ENCODE results near the gene LTBP3. TPM values are rescaled to one million over a fixed set of nuclear protein-coding genes. Genes with fewer than 3 reads are reported as not detected.

Gene LTBP3
- total and polyA plus RNA-seq, 8 donors: 70.8 to 322 (median 239) TPM

DNA sequence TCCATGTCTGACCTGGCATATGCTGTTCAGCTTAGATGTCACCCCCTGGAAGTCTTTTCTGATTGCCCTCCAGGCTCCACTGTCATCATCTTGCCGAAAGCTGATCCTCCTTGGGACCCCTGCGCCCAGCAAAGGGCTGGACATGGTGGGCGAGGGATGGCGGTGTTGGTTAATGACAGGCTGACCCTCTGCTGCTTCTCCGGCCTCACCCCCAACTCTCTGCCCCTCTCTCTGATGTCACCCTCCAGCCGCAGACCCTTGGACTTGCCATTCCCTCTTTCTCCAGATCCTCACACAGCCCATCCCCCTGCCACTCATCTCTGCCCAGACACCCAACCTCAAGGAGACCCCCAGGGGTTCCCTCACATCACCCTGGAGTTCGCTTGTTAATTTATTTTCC lies 20.0 kb upstream of the LTBP3 start:
- no peaks in the 10 kb centered on the region for H3K9me3 ChIP-seq
- intact Hi-C loops (cut with DNase I): no loop called here
- peak overlapping the region in 1 of 2 donors; percentile 91 for H3K4me3 ChIP-seq
- no peak for ATAC-seq
- peaks cover 29 to 62% of the 10 kb centered on the region in 2 donors for H3K4me1 ChIP-seq
- H3K27ac ChIP-seq: peak overlapping the region in 1 of 2 donors; percentile 99
- no peak for DNase-seq
- peaks cover 0 to 60% of the 10 kb centered on the region in 2 donors for H3K36me3 ChIP-seq
- TF ChIP-seq, protein P1, sequence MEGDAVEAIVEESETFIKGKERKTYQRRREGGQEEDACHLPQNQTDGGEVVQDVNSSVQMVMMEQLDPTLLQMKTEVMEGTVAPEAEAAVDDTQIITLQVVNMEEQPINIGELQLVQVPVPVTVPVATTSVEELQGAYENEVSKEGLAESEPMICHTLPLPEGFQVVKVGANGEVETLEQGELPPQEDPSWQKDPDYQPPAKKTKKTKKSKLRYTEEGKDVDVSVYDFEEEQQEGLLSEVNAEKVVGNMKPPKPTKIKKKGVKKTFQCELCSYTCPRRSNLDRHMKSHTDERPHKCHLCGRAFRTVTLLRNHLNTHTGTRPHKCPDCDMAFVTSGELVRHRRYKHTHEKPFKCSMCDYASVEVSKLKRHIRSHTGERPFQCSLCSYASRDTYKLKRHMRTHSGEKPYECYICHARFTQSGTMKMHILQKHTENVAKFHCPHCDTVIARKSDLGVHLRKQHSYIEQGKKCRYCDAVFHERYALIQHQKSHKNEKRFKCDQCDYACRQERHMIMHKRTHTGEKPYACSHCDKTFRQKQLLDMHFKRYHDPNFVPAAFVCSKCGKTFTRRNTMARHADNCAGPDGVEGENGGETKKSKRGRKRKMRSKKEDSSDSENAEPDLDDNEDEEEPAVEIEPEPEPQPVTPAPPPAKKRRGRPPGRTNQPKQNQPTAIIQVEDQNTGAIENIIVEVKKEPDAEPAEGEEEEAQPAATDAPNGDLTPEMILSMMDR (IDR thresholded peaks at IDR 0.05): no peak
- no peaks in the 10 kb centered on the region for H3K27me3 ChIP-seq

DNA sequence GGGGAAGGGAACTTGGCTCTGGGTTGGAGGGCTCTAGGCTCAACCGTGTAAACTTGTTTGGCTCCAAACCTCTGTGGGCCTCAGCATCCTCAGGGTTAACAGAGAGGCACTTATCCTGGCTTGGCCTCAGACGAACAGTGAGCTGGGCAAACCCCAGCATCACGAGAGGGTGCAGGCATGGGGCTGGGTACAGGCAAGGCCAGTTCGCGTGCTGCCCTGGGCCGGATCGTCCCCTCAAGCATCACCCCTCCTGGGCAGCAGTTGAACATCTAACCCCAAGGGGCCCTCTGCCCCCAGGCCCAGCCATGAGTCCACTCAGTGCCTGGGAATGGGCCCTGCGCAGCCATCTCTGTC lies 19.6 kb upstream of the LTBP3 start:
- peaks cover 0 to 56% of the 10 kb centered on the region in 2 donors for H3K36me3 ChIP-seq
- intact Hi-C loops (cut with DNase I): no loop called here

DNA sequence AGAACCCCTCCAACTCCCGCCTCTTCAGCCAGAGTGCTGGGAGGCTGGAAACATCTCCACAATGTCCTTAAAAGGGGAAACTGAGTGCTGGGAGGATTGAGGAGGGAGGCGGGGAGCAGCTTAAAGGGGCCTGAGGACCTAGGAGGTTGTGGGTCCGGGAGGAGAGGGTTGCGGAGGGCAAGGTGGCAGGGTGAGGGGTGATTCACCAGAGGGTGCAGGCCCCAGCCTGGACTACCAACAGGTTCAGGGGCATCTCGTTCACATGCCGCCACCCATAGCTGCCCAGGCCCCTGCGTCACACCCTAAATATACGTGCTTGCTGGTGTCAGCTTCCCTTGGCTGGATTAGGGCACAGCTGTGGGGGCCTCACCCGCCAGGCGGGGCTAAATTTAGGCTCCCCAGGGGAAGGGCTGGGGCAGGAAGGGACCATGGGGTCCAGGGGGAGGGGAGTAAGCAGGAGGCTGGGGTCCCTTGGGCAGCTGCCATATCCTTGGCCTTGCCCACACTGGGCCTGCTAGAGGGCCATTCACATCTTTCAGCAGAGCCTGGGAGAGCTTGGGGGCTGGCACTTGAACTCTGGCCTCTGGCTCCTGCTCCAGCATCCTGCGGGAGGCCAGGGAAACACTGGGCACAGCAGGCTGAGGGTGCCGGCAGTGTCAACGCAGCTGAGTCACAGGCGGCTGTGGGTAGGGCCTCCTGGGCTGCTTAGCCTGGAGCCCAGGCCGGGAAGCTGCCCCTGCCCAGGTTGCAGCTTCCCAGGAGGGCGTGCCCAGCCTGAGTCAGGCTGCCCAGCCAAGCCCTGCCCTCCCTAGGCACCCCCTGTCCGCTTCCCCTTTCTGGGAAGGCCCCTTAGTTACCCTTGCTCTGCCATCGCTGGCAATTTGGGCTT lies 19.0 kb upstream of the LTBP3 start:
- peak overlapping the region; percentile 84 to 99 for H3K27ac ChIP-seq
- peaks cover 0 to 50% of the 10 kb centered on the region in 2 donors for H3K36me3 ChIP-seq
- H3K27me3 ChIP-seq: no peaks in the 10 kb centered on the region
- ATAC-seq: peak; percentile 43
- H3K4me3 ChIP-seq: peak overlapping the region; percentile 68 to 91
- peak in 2 of 4 donors; percentile 86 to 97 for DNase-seq
- H3K9me3 ChIP-seq: no peaks in the 10 kb centered on the region
- TF ChIP-seq, protein P1 (IDR thresholded peaks at IDR 0.05): no peak
- peaks cover 31 to 68% of the 10 kb centered on the region in 2 donors for H3K4me1 ChIP-seq
- intact Hi-C loops (cut with DNase I): no loop called here

More for the DNA sequence above, 19.6 kb upstream of the LTBP3 start:
- H3K27ac ChIP-seq: peak overlapping the region; percentile 84 to 99
- ATAC-seq (no peak), DNase-seq (no peak)
- H3K4me3 ChIP-seq: peak overlapping the region; percentile 68 to 91
- H3K4me1 ChIP-seq: peaks cover 30 to 66% of the 10 kb centered on the region in 2 donors
- TF ChIP-seq, protein P1 (IDR thresholded peaks at IDR 0.05): no peak
- H3K9me3 ChIP-seq: no peaks in the 10 kb centered on the region
- no peaks in the 10 kb centered on the region for H3K27me3 ChIP-seq

DNA sequence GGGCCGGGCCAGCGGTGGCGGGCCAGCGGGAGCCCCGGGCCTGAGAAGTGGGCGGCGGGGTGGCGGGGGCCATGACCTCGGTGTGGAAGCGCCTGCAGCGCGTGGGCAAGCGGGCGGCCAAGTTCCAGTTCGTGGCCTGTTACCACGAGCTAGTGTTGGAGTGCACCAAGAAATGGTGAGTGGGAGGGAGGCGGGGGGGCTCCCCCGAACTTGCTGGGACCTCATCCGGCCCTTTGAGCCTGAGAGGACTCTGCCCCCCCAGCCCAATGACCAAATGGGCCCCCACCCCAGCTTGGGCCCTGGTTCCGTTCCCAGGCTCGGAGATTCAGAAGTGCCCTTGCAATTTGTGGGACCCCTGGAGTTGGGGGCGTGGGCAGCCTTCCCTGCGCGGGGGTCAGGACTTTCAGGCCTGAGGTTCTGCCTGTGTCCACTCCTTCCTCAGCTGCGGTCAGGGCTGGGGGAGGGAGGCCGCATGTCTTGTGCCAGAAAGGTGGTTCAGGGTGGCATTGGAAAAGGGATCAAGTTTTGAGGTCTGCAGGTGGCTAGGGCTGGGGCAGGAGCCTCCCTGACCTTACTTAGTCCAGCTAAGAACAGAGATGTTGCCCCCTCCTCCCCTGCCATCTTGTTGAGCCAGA lies 18.2 kb upstream of the LTBP3 start:
- no peak for ATAC-seq
- peak in 1 of 4 donors; percentile 64 for DNase-seq
- H3K4me3 ChIP-seq: peak overlapping the region; percentile 68 to 91
- no peaks in the 10 kb centered on the region for H3K27me3 ChIP-seq
- peaks cover 39 to 76% of the 10 kb centered on the region in 2 donors for H3K4me1 ChIP-seq
- H3K36me3 ChIP-seq: peaks cover 0 to 42% of the 10 kb centered on the region in 2 donors
- TF ChIP-seq, protein P1 (IDR thresholded peaks at IDR 0.05): no peak
- H3K27ac ChIP-seq: peak overlapping the region; percentile 84 to 99
- no peaks in the 10 kb centered on the region for H3K9me3 ChIP-seq
- intact Hi-C loops (cut with DNase I): no loop called here

Measured in left lung (tissue), 10 donors.